ENCODE measurements around the gene MEIOB.

Gene MEIOB

GRCh38 chr16:1874854-1875253 lies 2.9 kb upstream of the MEIOB start:
- no peak for DNase-seq

- no peak for DNase-seq
Observed at GRCh38 chr16:1870365-1871082, 1.4 kb downstream of the MEIOB start.

- no peak for DNase-seq
Observed at GRCh38 chr16:1865902-1866690, 5.9 kb downstream of the MEIOB start.

- peak; percentile 49 for DNase-seq
Observed at GRCh38 chr16:1863681-1864460, 8.1 kb downstream of the MEIOB start.

- no peak for DNase-seq
Observed at GRCh38 chr16:1862394-1862793, 9.6 kb downstream of the MEIOB start.

GRCh38 chr16:1861730-1862129 lies 10.2 kb downstream of the MEIOB start:
- DNase-seq = no peak

GRCh38 chr16:1859650-1860049 lies 12.3 kb downstream of the MEIOB start:
- no peak for DNase-seq

GRCh38 chr16:1858189-1858865 lies 13.6 kb downstream of the MEIOB start:
- no peak for DNase-seq

GRCh38 chr16:1857433-1858097 lies 14.4 kb downstream of the MEIOB start:
- DNase-seq = no peak

- no peak for DNase-seq
Observed at GRCh38 chr16:1851793-1852192, 20.2 kb downstream of the MEIOB start.

GRCh38 chr16:1850981-1851380 lies 21.0 kb downstream of the MEIOB start:
- no peak for DNase-seq

GRCh38 chr16:1846416-1846815 lies 25.5 kb downstream of the MEIOB start:
- no peak for DNase-seq

- no peak for DNase-seq
Observed at GRCh38 chr16:1845985-1846384, 26.0 kb downstream of the MEIOB start.

GRCh38 chr16:1839554-1839953 lies 32.4 kb downstream of the MEIOB start:
- DNase-seq = no peak

- DNase-seq = no peak
Observed at GRCh38 chr16:1834096-1834495, 37.9 kb downstream of the MEIOB start.

GRCh38 chr16:1832838-1833454 lies 39.0 kb downstream of the MEIOB start:
- DNase-seq = no peak

- no peak for DNase-seq
Observed at GRCh38 chr16:1831186-1832075, 40.5 kb downstream of the MEIOB start.

- DNase-seq = no peak
Observed at GRCh38 chr16:1830213-1830612, 41.8 kb downstream of the MEIOB start.

- no peak for DNase-seq
Observed at GRCh38 chr16:1828645-1829410, 43.1 kb downstream of the MEIOB start.

All from CD4-positive, alpha-beta T cell treated with Interleukin-17A for 1 hour (primary cell).